Stimulated activated effector memory CD8-positive, alpha-beta T cell treated with anti-CD3 and anti-CD28 coated beads, Interleukin-12 subunit alpha, Interleukin-12 subunit beta, amount 100 ng/mL, for 72 hours (primary cell): ENCODE results near the gene DYNC2H1.

Experiments
- ATAC-seq: fragments of 150-1000 bp; cut with Tn5 transposase; 2 replicates; pipeline ENCODE4 v1.10.0; 2021
- DNase-seq, 2 donors: peaks; one replicate each; pipeline ENCODE4 v3.0.0; 2021 to 2022; ENCODE audit warnings: low spot score in 2 of 2
- H3K27ac Mint-ChIP-seq: one replicate; pipeline ENCODE4 v1.8.0; 2022; ENCODE audit warnings: mild to moderate bottlenecking, mixed read lengths
- H3K36me3 Mint-ChIP-seq: one replicate; pipeline ENCODE4 v1.8.0; 2022; ENCODE audit warnings: mild to moderate bottlenecking, mixed read lengths
- H3K4me1 Mint-ChIP-seq: one replicate; pipeline ENCODE4 v1.8.0; 2022; ENCODE audit warnings: mixed read lengths
- H3K4me3 Mint-ChIP-seq: one replicate; pipeline ENCODE4 v1.8.0; 2022; ENCODE audit warnings: mild to moderate bottlenecking, mixed read lengths
- H3K9me3 Mint-ChIP-seq: one replicate; pipeline ENCODE4 v1.8.0; 2022; ENCODE audit warnings: mixed read lengths

Gene DYNC2H1

GRCh38 chr11:103529181-103529684 is 420.0 kb downstream of the DYNC2H1 start:
- no peaks in the 10 kb centered on the region for H3K9me3 Mint-ChIP-seq
- H3K27ac Mint-ChIP-seq = no peak overlapping the region
- H3K36me3 Mint-ChIP-seq = no peaks in the 10 kb centered on the region
- H3K4me3 Mint-ChIP-seq = no peak overlapping the region
- DNase-seq (no peak), ATAC-seq (no peak)
- no peaks in the 10 kb centered on the region for H3K4me1 Mint-ChIP-seq
